NCI-H2227 treated with DMSO at 0.1 percent for 48 hours (cell line): ENCODE data around the gene PDE4A.
"Not testable (repeated sequence)": the region's sequence is repeated elsewhere in the genome, so short reads cannot be mapped to it uniquely, and the experiment has no call there.

Experiments
- DNase-seq: peaks from one replicate; lab custom pipeline; 2025; lab: John Stamatoyannopoulos, UW

The PDE4A gene

DNA sequence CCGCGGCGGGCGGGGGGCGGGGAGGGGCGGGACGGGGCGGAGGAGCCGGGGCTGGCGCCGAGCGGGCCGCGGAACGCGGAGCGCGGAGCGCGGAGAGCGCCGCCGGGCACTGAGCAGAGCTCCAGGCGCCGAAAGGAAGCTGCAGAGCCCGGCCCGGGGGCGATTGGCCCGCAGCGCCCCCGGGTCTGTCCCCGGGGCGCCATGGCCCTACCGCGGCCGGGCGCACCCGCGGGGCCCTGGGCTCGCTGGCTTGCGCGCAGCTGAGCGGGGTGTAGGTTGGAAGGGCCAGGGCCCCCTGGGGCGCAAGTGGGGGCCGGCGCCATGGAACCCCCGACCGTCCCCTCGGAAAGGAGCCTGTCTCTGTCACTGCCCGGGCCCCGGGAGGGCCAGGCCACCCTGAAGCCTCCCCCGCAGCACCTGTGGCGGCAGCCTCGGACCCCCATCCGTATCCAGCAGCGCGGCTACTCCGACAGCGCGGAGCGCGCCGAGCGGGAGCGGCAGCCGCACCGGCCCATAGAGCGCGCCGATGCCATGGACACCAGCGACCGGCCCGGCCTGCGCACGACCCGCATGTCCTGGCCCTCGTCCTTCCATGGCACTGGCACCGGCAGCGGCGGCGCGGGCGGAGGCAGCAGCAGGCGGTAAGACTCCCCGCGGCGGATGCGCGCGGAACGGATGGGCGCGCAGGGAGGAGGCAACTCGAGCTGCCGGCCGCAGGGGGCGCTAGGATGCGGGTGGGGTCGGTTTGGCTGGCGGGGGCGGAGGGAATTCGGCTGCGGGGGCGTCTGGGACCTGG lies at the start of gene PDE4A:
Gene PDE4A, plus strand, starts transcription at position 95 of the 796 bp plus-strand sequence. Its CDS starts 227 bp downstream, at position 322.
- DNase-seq = no peak

DNA sequence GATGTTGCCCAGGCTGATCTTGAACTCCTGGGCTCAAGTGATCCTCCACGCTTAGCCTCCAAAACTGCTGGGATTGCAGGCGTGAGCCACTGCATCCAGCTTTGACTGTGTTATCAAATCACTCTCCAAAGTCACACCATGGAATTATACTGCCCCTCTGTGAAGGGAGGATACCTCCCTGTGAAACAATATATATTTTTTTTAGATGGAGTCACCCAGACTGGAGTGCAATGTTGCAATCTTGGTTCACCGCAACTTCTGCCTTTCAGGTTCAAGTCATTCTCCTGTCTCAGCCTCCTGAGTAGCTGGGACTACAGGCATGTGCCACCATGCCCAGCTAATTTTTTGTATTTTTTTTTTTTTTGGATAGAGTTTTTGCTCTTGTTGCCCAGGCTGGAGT lies 47.6 kb upstream of the PDE4A start:
- DNase-seq = no peak

DNA sequence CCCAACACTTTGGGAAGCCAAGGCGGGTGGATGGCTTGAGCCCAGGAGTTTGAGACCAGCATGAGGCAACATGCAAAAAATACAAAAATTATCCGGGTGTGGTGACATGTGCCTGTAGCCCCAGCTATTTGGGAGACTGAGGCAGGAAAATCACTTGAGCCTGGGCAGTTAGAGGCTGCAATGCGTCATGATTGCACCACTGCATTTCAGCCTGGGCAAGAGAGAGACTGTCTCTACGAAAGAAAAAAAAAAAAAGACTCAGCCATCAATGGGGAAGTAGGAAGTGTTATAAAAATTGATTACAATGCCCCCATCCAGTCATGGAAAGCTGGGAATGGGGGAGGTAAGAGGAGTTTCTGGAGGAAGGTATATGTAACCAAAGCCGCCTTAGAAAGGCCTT lies 45.4 kb upstream of the PDE4A start:
- no peak for DNase-seq

DNA sequence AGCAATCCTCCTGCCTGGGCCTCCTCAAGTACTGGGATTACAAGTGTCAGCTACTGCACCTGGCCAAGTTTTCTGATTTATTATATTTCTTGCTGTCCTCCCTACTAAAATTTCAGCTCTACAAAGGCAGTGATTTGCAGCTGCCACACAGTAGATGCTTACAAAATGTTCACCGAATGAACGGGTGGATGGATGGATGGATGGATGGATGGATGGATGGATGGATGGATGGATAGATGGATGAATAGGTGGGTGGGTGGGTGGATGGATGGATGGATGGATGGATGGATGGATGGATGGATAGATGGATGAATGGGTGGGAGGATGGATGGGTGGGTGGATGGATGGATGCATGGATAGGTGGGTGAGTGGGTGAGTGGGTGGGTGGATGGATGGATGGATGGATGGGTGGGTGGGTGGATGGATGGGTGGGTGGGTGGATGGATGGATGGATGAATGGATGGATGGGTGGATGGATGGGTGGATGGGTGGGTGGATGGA lies 43.1 kb upstream of the PDE4A start:
- not testable (repeated sequence) for DNase-seq

DNA sequence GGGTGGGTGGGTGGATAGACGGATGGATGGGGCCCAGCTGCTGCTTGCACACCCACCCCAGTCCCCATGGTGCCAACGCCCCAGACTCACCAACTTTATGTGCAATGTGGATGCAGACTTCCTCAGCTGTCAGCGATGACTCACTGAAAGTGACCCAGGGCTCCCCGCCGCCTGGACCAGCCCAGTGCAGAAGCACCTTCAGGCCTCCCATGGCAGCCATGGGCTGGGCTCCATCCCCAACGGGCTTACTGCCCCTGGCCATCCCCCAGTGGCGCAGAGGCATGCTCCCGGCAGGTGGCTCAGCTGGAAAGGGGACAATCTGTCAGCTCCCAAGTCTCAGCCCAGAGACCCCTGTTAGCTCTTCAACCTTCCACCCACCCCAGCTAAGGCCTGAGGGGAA lies 42.2 kb upstream of the PDE4A start:
- no peak for DNase-seq

DNA sequence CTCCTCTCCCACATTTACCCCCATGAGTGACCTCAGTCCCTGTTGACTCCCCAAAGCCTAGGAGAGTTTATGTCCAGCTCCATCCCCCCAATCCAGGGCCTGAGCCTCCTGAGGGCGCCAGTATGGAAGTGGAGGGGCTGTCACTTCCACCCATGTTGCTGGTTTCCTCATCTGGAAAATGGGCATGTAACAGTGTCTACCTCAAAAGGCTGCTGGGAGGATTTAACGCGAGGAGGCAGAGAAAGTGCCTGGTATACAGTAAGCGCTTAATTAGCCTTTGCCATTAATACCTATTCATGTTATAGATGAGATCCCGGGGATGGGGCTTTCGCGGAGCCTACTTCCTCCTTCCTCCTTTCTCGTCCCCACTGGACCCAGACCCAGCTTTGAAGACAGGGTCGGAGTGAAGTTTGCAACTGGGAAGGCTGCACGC lies 40.4 kb upstream of the PDE4A start:
- no peak for DNase-seq

DNA sequence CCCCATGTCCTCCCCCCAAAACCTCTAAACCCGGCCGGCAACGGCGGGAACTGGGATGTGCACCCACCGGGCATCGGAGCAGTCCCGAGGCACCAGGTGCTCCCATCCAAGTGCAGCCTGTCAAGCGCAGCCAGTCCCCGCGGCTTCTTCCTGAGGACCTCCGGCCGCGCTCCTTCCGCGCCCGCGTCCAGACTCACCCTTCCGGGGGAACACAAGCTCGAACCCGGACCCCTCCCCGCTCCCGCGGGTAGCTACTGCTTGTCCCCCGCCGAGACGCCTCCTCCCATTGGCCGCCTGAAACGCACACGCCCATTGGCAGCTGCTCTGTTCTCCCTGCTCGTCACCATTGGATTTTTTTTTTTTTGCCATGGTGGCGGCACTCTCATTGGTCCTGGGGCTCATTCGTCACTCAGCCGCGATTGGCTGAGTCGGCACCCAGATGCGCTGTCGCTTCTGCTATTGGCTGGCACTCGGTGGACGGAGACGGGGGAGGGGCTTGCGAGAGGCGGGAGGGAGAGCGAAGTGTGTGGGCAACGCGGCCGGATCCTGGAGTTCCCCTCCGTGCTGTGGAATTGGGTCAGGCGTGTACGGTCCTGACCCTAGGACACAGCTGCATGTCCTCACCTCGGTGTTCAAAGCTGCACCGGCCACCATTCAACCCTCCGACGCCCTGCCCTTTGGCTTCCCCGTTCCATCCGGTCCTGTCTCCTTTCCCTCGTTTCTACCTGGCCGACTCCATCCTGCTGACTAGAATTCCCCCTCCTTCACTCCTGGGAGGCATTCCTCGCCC lies 39.8 kb upstream of the PDE4A start, which contains the start of gene TYK2:
Gene TYK2, minus strand, starts transcription at position 260 of the 790 bp plus-strand sequence. CDS start 2,166 bp downstream, outside the sequence.
- DNase-seq = peak; percentile 94

DNA sequence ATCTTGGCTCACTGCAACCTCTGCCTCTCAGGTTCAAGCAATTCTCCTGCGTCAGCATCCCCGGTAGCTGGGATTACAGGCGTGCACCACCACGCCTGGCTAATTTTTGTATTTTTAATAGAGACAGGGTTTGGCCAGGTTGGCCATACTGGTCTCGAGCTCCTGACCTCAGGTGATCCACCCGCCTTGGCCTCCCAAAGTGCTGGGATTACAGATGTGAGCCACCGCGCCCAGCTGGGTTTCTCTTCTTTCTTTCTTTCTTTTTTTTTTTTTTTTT lies 37.2 kb upstream of the PDE4A start:
- not testable (repeated sequence) for DNase-seq

DNA sequence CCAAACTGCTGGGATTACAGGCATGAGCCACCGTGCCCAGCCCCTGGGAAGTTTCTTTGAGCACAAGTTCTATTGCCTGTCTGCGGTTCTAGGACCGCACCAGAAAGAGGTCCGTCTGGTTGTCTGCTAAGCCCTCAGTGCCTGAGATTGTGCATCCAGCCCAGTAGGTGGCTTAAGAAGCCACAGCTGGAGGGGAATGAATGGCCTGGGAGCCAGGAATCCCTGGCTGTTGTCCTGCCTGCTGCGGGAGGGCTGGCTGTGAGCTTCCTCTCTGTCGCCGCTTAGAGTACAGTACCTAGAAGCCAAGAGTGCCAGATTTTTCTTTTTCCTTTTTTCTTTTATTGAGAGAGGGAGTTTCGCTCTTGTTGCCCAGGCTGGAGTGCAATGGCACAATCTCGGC lies 35.8 kb upstream of the PDE4A start:
- no peak for DNase-seq

DNA sequence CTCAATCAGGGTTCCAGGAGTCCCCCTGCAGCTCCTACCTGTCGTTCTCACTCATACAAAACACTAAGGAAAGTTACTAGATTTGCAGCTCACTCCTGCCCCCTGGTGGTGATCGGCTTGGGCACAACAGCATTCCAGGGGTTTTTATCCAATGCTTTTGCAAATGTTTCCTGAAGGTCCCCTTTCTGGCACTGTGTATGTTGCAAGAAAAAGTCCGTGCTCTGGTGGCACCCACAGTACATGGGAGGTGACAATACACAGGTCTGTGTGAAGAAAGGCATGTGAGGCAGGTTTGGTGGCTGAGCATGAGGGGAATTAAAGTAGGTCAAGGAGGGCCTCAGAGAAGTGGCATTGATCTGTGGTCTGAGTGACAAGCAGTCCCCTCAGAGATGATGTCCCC lies 31.4 kb upstream of the PDE4A start:
- DNase-seq = peak; percentile 46

DNA sequence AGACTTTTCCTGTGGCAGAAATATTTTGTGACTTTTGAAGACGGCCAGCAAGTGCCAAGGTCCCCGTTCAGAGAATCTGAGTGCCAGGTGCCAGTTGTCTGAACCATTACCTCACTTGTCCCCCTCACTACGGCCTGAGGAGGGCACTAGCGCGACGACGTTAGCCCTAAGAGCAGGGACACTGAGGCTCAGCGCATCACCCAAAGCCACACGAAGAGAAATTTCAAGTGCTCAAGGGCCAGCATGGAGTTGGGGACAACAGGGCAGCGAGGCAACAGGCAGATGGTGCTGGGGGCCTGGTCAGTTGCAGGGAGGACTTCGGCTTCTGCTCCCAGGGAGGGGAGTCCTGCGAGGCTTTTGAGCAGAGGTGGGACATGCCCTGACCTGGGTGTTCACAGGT lies 30.5 kb upstream of the PDE4A start:
- no peak for DNase-seq

DNA sequence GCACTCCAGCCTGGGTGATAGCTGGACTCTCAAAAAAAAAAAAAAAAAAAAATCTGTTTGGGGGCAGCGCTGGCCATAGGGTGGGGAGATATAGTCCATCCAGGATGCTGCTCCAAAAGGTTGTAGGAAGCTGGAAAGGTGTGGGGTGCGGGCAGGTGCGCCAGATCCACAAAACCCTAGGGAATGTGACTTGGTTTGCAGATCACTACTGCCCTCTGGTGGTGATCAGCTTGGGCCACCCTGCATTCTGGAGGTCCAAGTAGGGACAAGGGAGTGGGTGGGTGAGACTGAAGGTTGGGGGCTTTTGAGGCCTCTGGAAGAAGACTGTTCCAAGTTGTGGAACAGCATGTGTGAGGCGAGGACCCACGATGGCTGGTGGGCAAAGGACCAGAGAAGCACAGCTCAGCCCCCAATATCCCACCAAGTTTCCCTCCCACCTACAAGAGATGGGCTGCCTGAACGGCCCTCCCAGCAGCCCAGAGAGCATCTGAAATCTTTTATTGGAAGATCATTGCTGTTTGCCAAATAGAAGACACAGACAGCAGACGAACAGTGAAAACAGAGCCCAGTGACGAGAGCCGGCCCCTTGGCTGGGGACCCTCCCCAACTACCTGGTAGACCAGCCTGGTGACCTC lies 29.6 kb upstream of the PDE4A start:
- no peak for DNase-seq

DNA sequence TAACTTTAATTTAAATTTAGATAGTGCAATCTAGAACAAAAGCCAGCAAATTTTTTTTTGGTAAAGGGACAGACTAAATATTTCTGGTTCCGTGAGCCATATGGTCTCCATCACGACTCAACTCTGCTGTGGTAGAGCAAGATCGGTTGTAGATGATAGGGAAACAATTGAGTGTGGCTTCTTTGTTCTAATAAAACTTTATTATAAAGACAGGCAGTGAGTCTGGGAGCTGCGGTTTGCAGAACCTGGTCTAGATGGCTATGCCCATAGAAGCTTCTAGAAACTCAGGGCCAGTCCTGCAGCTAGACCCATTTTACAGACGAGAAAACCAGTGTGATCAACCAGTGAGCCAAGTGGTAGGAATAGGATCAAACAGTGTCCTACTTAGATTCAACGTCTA lies 28.2 kb upstream of the PDE4A start:
- DNase-seq = no peak

DNA sequence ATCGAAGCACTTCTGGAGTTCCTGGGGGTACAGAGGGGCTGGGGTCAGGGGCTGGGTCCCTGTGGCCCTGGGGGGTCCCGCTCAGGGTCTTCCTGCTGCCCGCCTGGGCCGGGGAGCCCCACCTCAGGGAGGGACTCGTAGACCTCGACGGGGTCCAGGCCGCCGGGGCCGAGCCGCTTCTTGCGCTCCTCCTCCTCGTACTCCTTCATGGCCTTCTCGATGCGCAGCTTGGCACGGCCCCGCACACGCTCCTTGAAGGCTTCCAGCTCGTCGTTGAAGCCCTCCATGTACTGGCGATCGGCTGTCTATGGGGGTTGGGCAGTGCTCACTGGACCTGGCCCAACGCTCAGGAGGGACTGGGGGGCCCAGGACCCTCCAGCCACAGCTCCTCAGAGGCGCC lies 27.2 kb upstream of the PDE4A start:
- DNase-seq = no peak

DNA sequence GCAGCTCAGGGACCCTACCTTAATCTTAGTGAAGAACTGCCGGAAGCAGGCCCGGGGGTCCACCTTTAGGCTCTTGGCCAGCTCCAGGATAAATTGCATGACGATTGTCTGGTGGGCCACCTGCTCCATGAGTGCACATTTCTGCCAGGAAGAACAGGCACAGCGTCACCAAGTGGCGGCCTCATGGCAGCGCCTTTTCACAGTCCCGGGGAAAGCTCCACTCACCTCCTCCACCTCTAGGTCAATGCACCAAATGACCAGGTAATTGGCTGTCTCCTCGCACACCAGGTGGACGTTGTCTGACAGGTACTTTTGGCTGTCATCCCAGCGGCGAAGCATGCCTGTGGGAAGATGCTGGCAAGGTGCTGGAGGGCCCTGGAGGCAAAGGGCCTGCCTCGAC lies 25.3 kb upstream of the PDE4A start:
- no peak for DNase-seq

DNA sequence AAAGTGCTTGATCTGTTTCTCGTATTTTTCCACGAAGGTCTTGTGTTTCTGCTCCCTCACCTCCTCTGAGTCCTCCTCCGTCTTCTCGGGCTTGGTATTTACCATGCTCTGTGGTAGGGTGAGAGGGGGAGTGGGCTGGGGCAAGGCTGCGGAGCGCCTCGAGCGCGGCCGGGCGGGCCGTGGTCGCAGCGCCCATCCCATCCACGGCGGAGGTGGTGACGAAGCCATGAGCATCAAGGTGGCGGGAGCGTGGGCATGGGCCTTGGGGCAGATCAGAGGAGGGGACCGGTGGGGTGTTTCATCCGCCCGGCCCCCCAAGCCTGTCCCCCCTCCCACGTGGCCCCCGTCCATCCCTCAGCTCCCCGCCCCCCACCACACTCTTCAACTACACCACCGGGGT lies 24.9 kb upstream of the PDE4A start:
- no peak for DNase-seq

DNA sequence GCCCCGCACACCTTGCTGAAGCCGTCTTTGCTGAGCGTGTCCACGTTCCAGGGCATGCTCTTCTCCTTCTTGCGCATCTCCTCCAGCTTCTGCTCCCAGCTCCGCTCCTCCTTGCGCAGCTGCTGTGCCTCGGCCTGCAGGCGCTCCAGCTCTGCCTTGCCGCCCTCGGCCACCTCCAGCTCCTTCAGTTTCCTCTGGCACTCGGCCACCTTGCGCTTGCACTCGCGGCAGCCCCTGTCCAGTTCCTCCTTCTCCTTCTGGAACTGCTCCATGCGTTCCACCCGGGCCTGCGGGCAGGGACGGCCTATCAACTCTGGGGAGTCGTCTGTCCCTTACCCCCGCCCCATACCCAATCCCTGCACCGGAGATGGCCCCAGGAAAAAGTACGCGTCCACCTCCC lies 24.4 kb upstream of the PDE4A start:
- DNase-seq = no peak

DNA sequence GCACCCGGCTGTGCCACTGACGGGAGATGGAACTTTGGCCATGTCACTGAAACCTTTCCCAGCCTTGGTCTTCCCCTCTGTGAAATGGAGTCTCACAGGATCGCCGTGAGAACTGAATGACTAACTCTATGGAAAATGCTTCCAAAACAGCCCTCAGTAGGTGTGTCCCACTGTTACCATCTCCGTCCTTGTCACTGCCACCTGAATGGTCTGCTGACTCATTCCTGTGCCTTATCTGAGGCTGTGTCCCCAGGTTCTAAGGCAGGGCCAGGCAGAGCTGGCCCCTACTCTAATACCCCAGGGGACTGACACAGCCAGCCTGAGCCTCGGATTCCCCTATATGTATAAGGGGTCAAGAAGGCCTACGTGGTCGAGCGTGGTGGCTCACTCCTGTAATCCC lies 21.5 kb upstream of the PDE4A start:
- DNase-seq = no peak

DNA sequence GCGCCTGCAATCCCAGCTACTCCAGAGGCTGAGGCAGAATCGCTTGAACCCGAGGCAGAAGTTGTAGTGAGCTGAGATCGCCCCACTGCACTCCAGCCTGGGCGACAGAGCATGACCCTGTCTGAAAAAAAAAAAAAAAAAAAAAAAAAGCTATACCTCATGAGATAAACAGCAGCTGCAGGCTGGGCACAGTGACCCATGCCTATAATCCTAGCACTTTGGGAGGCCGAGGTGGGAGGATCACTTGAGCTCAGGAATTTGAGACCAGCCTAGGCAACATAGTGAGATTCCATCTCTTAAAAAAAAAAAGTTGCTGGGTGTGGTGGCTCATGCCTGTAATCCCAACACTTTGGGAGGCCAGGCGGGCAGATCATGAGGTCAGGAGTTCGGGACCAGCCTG lies 21.0 kb upstream of the PDE4A start:
- not testable (repeated sequence) for DNase-seq

DNA sequence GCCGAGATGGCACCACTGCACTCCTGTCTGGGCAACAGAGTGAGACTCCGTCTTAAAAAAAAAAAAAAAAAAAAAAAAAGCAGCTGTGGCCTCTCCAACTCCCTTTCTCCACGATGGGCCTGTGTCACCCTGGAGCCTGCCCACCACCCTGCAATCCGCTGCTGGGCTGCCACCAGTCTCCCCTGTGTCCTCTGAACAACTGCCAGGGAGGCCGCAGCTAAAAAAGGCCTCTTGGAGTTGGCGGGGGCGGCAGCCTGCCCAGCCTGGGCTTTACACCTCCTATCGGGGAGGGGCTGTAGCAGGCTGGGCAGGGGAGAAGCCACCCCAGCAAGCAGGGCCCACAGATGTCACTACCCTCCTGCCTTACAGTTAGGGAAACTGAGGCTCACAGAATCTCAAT lies 20.5 kb upstream of the PDE4A start:
- no peak for DNase-seq

DNA sequence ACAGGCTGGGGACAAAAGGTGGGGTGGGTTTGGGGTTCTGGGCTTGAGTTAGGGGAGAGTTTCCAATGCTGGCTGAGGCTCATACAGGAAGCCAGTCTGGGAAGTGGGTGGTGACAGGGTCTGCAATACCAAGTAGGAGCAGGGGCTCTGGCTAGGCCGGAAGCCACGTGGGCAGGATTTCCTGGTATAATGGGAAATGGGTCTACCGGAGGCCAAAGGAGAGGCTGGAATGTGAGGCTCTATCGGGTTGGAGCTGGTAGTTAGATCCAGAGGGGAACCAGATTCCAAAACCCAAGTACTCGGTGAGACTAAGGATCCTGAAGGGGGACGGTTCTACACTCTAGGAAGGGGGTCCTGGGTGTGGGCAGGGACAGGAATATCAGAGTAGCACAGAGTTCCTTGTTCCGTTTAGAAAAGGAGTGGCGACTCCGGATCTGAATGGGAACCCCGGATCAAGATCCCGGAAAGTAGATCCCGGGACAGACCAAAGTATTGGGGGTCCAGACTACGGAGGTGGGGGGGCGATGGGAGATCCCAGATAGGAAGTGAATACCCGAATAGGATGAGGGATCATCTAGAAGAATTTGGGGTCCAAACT lies 17.8 kb upstream of the PDE4A start:
- no peak for DNase-seq
